ENCODE data around the gene PLCL1. TPM values are rescaled to one million over a fixed set of nuclear protein-coding genes. Genes with fewer than 3 reads are reported as not detected.

Gene PLCL1
- total RNA-seq, 1 experiment from 2014 or later: 0.07 TPM

GRCh38 chr2:197982565-197982964 lies 178.2 kb downstream of the PLCL1 start:
- TF ChIP-seq, protein P1, sequence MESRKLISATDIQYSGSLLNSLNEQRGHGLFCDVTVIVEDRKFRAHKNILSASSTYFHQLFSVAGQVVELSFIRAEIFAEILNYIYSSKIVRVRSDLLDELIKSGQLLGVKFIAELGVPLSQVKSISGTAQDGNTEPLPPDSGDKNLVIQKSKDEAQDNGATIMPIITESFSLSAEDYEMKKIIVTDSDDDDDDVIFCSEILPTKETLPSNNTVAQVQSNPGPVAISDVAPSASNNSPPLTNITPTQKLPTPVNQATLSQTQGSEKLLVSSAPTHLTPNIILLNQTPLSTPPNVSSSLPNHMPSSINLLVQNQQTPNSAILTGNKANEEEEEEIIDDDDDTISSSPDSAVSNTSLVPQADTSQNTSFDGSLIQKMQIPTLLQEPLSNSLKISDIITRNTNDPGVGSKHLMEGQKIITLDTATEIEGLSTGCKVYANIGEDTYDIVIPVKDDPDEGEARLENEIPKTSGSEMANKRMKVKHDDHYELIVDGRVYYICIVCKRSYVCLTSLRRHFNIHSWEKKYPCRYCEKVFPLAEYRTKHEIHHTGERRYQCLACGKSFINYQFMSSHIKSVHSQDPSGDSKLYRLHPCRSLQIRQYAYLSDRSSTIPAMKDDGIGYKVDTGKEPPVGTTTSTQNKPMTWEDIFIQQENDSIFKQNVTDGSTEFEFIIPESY (IDR thresholded peaks at IDR 0.05; ENCODE audit: extremely low read depth, insufficient replicate concordance, low read length): no peak
- TF ChIP-seq, protein P2, sequence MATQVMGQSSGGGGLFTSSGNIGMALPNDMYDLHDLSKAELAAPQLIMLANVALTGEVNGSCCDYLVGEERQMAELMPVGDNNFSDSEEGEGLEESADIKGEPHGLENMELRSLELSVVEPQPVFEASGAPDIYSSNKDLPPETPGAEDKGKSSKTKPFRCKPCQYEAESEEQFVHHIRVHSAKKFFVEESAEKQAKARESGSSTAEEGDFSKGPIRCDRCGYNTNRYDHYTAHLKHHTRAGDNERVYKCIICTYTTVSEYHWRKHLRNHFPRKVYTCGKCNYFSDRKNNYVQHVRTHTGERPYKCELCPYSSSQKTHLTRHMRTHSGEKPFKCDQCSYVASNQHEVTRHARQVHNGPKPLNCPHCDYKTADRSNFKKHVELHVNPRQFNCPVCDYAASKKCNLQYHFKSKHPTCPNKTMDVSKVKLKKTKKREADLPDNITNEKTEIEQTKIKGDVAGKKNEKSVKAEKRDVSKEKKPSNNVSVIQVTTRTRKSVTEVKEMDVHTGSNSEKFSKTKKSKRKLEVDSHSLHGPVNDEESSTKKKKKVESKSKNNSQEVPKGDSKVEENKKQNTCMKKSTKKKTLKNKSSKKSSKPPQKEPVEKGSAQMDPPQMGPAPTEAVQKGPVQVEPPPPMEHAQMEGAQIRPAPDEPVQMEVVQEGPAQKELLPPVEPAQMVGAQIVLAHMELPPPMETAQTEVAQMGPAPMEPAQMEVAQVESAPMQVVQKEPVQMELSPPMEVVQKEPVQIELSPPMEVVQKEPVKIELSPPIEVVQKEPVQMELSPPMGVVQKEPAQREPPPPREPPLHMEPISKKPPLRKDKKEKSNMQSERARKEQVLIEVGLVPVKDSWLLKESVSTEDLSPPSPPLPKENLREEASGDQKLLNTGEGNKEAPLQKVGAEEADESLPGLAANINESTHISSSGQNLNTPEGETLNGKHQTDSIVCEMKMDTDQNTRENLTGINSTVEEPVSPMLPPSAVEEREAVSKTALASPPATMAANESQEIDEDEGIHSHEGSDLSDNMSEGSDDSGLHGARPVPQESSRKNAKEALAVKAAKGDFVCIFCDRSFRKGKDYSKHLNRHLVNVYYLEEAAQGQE (IDR thresholded peaks at IDR 0.05; ENCODE audit: low read depth): no peak
- TF ChIP-seq ZFX (IDR thresholded peaks at IDR 0.05) (no peak), EZH2phosphoT487 (IDR thresholded peaks at IDR 0.05; ENCODE audit: borderline replicate concordance) (no peak), SIN3A (IDR thresholded peaks at IDR 0.05; ENCODE audit: low read depth) (no peak), EZH2 (IDR thresholded peaks at IDR 0.05) (no peak), JUND (IDR thresholded peaks at IDR 0.05) (no peak), ELF1 (IDR thresholded peaks at IDR 0.05; ENCODE audit: borderline replicate concordance, low read depth) (no peak), ATF3 (IDR thresholded peaks at IDR 0.05) (no peak), TCF7L2 (IDR thresholded peaks at IDR 0.05; ENCODE audit: borderline replicate concordance, extremely low read depth, insufficient read depth, insufficient read length) (no peak), SRF (IDR thresholded peaks at IDR 0.05; ENCODE audit: low read depth) (no peak)
- TF ChIP-seq, protein P3, sequence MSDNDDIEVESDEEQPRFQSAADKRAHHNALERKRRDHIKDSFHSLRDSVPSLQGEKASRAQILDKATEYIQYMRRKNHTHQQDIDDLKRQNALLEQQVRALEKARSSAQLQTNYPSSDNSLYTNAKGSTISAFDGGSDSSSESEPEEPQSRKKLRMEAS (IDR thresholded peaks at IDR 0.05): no peak
- intact Hi-C loops (cut with micrococcal nuclease): no loop called here
- RAD21 ChIA-PET (ENCODE audit: low non-redundant PET in 1 of 2, low total read pairs in 2 of 2, uncharacterized antibody in 2 of 2, unreplicated experiment in 2 of 2): no interaction called here
- peaks cover 5% of the 10 kb centered on the region; the same call in 1 of the 2 replicates for H3K27me3 ChIP-seq (ENCODE audit: insufficient read depth, low read length)
- H2AFZ ChIP-seq (ENCODE audit: low read depth, low read length, poor library complexity, severe bottlenecking): no peak overlapping the region
- H3K36me3 ChIP-seq (ENCODE audit: control insufficient read depth in 1 of 2, insufficient read depth in 2 of 2, low read length in 2 of 2): no peaks in the 10 kb centered on the region
- ATAC-seq (no peak), DNase-seq (ENCODE audit: low read depth, low spot score) (no peak)
- H3K79me2 ChIP-seq (ENCODE audit: insufficient read depth, low read length): no peaks in the 10 kb centered on the region
- no TSS peak for BruUV-seq (replicated peaks)
- no peak overlapping the region for H3K27ac ChIP-seq (ENCODE audit: low read depth, low read length)
- CTCF ChIA-PET: no interaction called here
- no peaks in the 10 kb centered on the region for H3K9me2 ChIP-seq (ENCODE audit: insufficient read depth)
- no peak overlapping the region for H3K9ac ChIP-seq (ENCODE audit: low read length)
- no peak overlapping the region for H3K4me2 ChIP-seq (ENCODE audit: low read length)
- H3K9me3 ChIP-seq (ENCODE audit: control insufficient read depth in 1 of 2, insufficient read depth in 1 of 2, low read depth in 1 of 2, low read length in 2 of 2): no peaks in the 10 kb centered on the region
- POLR2A ChIA-PET: interaction anchor here (1.3 kb wide), 1 partner anchor 483 kb away, joined by 3 read pairs; the partner anchor contains the start of gene HSPD1
- H3K4me3 ChIP-seq (replicated peaks in 1 of 2; ENCODE audit: low read depth in 1 of 2, low read length in 2 of 2): no peak overlapping the region
- H3K4me1 ChIP-seq (ENCODE audit: control insufficient read depth in 1 of 2, insufficient read depth in 2 of 2, low read length in 2 of 2): no peaks in the 10 kb centered on the region
- H4K20me1 ChIP-seq (ENCODE audit: insufficient read depth): no peaks in the 10 kb centered on the region

All from HCT116 (cell line).